Measurements from ENCODE around the gene DENND1A.

GRCh38 chr9:123846966-123847365 is 83.0 kb downstream of the DENND1A start:
- TF ChIP-seq CTCF (IDR thresholded peaks at IDR 0.05): no peak
- no peak for TF ChIP-seq EP300 (IDR thresholded peaks at IDR 0.05)
- TF ChIP-seq POLR2AphosphoS5 (IDR thresholded peaks at IDR 0.05): no peak
